LNCaP clone FGC (cell line): ENCODE data around the gene TCFL5.

Experiments
- DNase-seq: peaks from one replicate; pipeline ENCODE4 v3.0.0-alpha.2; 2011; ENCODE audit warnings: low read depth
- H3K4me3 ChIP-seq: 2 replicates; pipeline ENCODE4 v1.5.1; 2011; ENCODE audit warnings: mild to moderate bottlenecking, low read depth, low read length, control low read depth
- TF ChIP-seq, protein P1 (sequence below): IDR thresholded peaks from 2 replicates; pipeline ENCODE4 v1.5.1; 2012; ENCODE audit warnings: mild to moderate bottlenecking; ENCODE audit not compliant: control insufficient read depth, insufficient read depth; ENCODE audit errors: extremely low read depth

Gene TCFL5

DNA sequence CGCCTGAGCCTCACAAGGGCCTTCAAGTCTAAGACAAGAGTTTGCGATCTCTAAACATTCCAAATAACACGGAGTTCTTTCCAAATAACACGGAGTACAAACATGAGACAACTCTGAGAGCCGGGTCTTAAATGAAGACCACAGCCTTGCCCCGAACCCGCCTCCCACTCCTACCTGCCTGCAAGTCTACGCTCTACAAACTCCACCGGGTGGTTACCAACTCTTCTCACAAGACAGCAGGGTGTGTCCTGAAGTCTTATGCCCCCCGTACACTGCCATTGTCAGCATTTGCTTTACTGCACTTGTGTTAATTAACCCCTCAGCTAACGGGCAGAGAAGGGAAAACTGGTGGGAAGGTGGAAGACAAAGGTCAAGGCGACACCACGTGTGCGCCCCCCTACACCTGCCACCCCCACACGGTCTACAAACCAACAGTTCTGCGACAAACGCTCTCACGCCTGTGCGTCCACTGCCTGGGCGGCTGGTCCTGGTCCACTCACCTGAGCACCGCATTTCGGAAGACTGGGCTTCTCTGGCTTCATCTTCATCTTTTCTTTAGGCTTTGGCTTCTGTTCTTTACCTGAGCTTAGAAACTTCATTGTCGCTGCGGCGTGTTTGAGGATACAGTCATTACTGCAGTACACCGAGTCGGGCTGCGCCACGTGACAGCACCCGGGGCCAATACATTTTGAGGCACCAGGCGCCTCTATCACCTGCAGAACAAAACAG is 45.2 kb upstream of the TCFL5 start:
- DNase-seq, result no peak
- TF ChIP-seq, protein P1, sequence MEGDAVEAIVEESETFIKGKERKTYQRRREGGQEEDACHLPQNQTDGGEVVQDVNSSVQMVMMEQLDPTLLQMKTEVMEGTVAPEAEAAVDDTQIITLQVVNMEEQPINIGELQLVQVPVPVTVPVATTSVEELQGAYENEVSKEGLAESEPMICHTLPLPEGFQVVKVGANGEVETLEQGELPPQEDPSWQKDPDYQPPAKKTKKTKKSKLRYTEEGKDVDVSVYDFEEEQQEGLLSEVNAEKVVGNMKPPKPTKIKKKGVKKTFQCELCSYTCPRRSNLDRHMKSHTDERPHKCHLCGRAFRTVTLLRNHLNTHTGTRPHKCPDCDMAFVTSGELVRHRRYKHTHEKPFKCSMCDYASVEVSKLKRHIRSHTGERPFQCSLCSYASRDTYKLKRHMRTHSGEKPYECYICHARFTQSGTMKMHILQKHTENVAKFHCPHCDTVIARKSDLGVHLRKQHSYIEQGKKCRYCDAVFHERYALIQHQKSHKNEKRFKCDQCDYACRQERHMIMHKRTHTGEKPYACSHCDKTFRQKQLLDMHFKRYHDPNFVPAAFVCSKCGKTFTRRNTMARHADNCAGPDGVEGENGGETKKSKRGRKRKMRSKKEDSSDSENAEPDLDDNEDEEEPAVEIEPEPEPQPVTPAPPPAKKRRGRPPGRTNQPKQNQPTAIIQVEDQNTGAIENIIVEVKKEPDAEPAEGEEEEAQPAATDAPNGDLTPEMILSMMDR, result no peak
- no peak overlapping the region for H3K4me3 ChIP-seq

DNA sequence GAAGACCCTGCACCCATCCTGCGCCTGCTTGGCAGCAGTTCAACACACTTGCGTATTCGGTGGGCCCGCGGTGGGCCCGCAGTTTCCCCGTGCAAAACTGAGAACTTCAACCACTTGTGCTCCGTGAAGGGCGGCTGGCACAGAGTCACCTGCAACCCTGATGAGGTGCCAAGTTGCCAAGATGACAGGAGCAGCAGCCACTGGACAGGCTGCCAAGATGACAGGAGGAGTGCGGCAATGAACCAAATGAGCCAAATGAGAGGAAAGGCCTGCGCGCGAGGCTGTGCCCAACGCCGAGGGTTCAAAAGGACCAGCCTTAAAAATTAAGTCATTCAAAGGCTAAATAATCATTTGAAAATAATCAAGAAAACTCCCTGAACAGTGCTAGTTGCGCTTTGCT is 44.6 kb upstream of the TCFL5 start:
- TF ChIP-seq, protein P1, result no peak
- no peak overlapping the region for H3K4me3 ChIP-seq
- no peak for DNase-seq

DNA sequence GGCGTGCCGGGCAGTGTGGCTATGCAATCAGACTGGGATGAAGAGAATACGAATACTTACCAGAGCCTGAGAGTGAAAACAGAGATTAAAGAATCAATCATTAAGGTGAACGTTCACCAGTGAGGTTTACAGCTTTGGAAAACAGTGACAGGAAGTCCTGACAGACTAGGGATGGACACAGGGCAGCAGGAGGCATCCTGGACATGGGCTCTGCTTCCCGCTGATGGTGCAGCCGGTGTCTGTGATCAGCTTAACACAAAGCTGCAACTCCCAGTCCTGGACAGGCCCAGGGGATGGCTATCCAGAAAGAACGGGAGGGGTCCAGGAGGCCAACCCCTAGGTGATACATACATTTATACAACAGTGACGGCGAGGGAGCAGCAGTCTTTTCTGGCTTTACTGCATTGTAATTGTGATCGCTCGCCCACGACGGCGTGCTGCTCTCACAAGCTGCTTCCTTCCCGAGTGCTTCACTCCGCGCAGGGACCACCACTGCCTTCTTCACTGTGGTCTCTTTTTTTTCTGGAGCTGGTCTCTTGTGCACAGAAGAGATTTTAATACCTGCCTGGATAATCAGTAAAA is 44.0 kb upstream of the TCFL5 start:
- DNase-seq, result no peak
- no peak overlapping the region for H3K4me3 ChIP-seq
- TF ChIP-seq, protein P1, result no peak

DNA sequence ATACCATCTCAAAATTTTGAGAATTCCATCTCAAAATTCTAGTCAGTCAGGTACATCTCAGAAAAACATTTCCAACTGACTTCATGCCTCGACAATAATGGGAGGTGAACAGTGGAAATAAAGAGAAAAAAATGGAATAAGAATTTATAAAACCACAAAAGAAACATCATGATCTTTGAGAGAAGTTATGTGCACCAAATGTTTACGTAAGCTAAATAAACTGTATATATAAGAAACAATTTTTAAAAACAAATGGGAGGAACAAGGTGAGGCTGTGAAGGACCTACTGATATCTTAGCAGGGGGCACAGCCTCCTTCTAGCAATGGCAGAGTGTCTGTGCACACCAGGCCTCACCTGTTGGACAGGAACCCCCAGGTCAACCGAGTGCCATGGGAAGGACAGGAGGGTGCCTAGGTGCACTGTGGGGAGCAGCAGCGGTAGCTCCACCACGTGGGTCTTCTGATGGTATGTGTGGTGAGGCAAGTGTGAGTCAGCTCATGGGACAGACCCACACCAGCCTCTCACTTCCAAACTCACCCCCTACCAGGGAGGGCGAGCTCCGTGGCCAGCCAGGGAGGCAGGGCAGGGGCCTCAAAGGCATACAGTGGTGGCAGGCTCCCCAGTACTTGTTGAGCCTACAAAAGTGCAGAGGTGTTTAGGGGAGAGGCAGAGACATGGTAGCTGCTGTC is 41.4 kb upstream of the TCFL5 start:
- DNase-seq, result no peak
- TF ChIP-seq, protein P1, result no peak
- no peak overlapping the region for H3K4me3 ChIP-seq

DNA sequence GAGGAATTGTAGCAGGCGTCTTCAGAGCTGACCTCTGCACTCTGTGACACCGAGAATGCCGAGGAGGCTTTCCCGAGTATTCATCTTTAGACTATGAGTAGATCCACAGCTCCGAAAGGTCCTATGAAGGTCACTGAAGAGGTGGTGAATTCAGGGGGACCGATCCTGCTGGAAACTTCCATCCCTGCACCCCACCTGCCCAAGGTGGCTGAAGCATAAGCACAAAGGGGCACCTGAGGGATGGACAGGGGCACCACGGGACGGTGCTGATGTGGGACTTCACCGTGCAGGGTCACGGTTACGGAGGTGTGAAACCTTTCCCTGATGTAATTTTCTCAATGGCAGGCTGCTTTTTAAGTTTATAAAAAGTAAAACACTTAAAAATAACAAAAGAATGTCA is 40.3 kb upstream of the TCFL5 start:
- TF ChIP-seq, protein P1, result no peak
- DNase-seq, result no peak
- no peak overlapping the region for H3K4me3 ChIP-seq

DNA sequence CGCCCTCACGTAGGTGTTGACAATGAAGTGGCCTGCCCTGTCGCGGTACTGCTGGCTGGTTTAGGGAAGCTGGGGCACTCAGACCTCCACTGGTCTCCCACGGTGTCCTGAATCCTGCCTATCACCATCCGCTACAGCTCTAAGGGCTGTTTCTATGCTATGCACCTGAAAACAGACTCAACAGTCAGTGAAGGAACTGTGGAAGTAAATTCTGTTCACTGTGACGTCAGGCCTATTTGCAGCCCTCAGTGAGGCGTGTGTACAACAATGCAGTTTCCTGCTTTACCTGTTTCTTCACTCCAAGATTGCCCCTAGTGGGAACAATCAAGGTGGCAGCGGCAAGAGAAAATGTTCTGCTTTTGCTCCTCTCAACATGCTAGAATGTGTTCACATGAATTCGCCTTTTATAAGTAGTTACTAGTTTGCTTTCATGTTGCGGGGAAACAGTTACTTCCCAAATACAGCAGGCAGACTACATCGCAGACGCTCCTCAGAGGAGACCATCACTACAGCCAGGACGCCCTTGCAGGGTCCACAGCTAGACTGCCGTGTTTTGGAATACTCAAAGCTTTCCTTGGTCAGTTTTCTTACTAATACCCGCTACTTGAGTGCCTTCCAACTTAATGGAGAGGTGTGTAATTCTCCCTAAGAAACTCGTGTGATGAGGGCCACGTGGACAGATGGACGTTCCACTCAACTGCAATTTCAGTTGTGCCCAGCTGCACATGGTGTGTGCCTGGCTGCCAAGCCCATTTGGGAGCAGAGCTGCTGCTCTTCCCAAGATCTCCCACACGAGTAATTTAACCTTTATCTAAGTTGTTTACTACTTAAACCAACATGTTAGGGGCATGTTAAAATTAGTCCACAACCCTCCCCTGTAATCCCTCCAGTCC is 39.3 kb upstream of the TCFL5 start:
- peak overlapping the region; percentile 33; the same call in 1 of the 2 replicates for H3K4me3 ChIP-seq
- peak; percentile 80 for DNase-seq
- TF ChIP-seq, protein P1, result peak; percentile 61
